Endothelial cell of umbilical vein (primary cell): ENCODE measurements around the gene KRTAP6-2.

Experiments
- CTCF ChIP-seq, 2 donors: IDR thresholded peaks; 1 replicate in 1 of 2; 2 replicates in 1 of 2; pipeline ENCODE4 v1.5.1; 2011; ENCODE audit warnings: low read length in 2 of 2, mild to moderate bottlenecking in 2 of 2, moderate library complexity in 2 of 2, control low read depth in 1 of 2, inconsistent platforms in 1 of 2, low read depth in 1 of 2; ENCODE audit not compliant: insufficient read depth in 1 of 2; ENCODE audit errors: extremely low read depth in 1 of 2
- EZH2 ChIP-seq: IDR thresholded peaks from 2 replicates; pipeline ENCODE4 v1.6.1; 2012; ENCODE audit warnings: borderline replicate concordance, low read depth, mild to moderate bottlenecking, moderate library complexity, low read length, inconsistent platforms; ENCODE audit not compliant: severe bottlenecking
- GATA2 ChIP-seq: IDR thresholded peaks from 2 replicates; pipeline ENCODE4 v1.7.0; 2011; ENCODE audit warnings: low read depth, mild to moderate bottlenecking, moderate library complexity, mixed read lengths, low read length; ENCODE audit not compliant: insufficient read length, insufficient read depth
- JUN ChIP-seq: IDR thresholded peaks from 2 replicates; pipeline ENCODE4 v1.6.1; 2011; ENCODE audit warnings: borderline replicate concordance, low read depth; ENCODE audit not compliant: insufficient read length, insufficient read depth
- MAX ChIP-seq: IDR thresholded peaks from 2 replicates; pipeline ENCODE4 v1.6.1; 2011; ENCODE audit not compliant: insufficient read depth, insufficient read length
- MYC ChIP-seq: IDR thresholded peaks from one replicate; pipeline ENCODE4 v1.6.1; 2011; ENCODE audit warnings: mild to moderate bottlenecking, low read depth, low read length
- POLR2A ChIP-seq: IDR thresholded peaks from 2 replicates; pipeline ENCODE4 v1.6.1; 2012; ENCODE audit warnings: low read depth, mild to moderate bottlenecking, control low read depth, low read length
- POLR2AphosphoS5 ChIP-seq: IDR thresholded peaks from 2 replicates; pipeline ENCODE4 v1.6.1; 2012; ENCODE audit warnings: low read depth, mild to moderate bottlenecking, control low read depth, low read length, moderate library complexity; ENCODE audit not compliant: insufficient read depth

- no peak for TF ChIP-seq CTCF (IDR thresholded peaks at IDR 0.05; ENCODE audit: extremely low read depth in 1 of 2, insufficient read depth in 1 of 2, low read depth in 1 of 2, low read length in 2 of 2)
- no peak for TF ChIP-seq MAX
- no peak for TF ChIP-seq POLR2AphosphoS5
- no peak for TF ChIP-seq POLR2A
- TF ChIP-seq JUN: no peak
- no peak for TF ChIP-seq GATA2
- no peak for TF ChIP-seq EZH2
- TF ChIP-seq MYC: no peak
These were observed 30.5 kb upstream of the KRTAP6-2 start for GRCh38 chr21:30629200-30629599.
